ENCODE data around the gene TRIM63. TPM values are rescaled to one million over a fixed set of nuclear protein-coding genes. Genes with fewer than 3 reads are reported as not detected.

TRIM63 gene
- total and polyA plus RNA-seq, 9 of the 15 experiments (the other 6 are each of a cell fraction or from before 2014, with no cell fraction given): 0.08 to 0.57 (median 0.36) TPM

- TF ChIP-seq UBTF (IDR thresholded peaks at IDR 0.05; ENCODE audit: borderline replicate concordance in 1 of 2, low read depth in 2 of 2, low read length in 2 of 2): no peak
- no peak for TF ChIP-seq WHSC1 (IDR thresholded peaks at IDR 0.05; ENCODE audit: low read length)
Observed at GRCh38 chr1:26009796-26010447, 57.5 kb downstream of the TRIM63 start (continued).

- POLR2A ChIA-PET: no interaction called here
- no peak for ATAC-seq
- no peak for TF ChIP-seq GTF2F1 (IDR thresholded peaks at IDR 0.05; ENCODE audit: low read depth, low read length)
- TF ChIP-seq PTTG1 (tag; IDR thresholded peaks at IDR 0.05; ENCODE audit: low read depth): no peak
- TF ChIP-seq ZNF589 (CRISPR knock-in tag; IDR thresholded peaks at IDR 0.05; ENCODE audit: low read depth): no peak
- no peak for TF ChIP-seq ZFP36 (IDR thresholded peaks at IDR 0.05; ENCODE audit: low read depth, low read length, partially characterized antibody)
- no peak for TF ChIP-seq DPF2 (IDR thresholded peaks at IDR 0.05)
- no peak for TF ChIP-seq GABPA (tag; conservative IDR thresholded peaks at IDR 0.05; ENCODE audit: low read depth)
- TF ChIP-seq ZNF146 (CRISPR knock-in tag; IDR thresholded peaks at IDR 0.05; ENCODE audit: unreplicated experiment): no peak
- TF ChIP-seq ZMIZ1 (IDR thresholded peaks at IDR 0.05; ENCODE audit: low read depth in 2 of 2, low read length in 2 of 2): no peak
- TF ChIP-seq E2F6 (IDR thresholded peaks at IDR 0.05; ENCODE audit: borderline replicate concordance in 1 of 2, extremely low read depth in 1 of 2, insufficient read depth in 1 of 2, insufficient read length in 1 of 2, low read depth in 1 of 2, low read length in 1 of 2, poor library complexity in 1 of 2, severe bottlenecking in 1 of 2): peak; percentile 57 to 60
Observed at GRCh38 chr1:26006710-26007109, 60.7 kb downstream of the TRIM63 start.

More at GRCh38 chr1:26006710-26007109, 60.7 kb downstream of the TRIM63 start:
- Histone ChIP-seq H3K9ac (ENCODE audit: insufficient read depth in 1 of 2, low read depth in 2 of 2, low read length in 2 of 2) (peak overlapping the region in 1 of 2 experiments; percentile 77; a peak in 2 of 4 replicates), H4K20me1 (replicated peaks; ENCODE audit: control insufficient read depth, insufficient read depth, low read length) (no peaks in the 10 kb centered on the region), H3K36me3 (ENCODE audit: control insufficient read depth, insufficient read depth, low read length) (no peaks in the 10 kb centered on the region), H3K4me2 (ENCODE audit: insufficient read depth, low read length) (no peak overlapping the region), H2AFZ (ENCODE audit: low read depth, low read length) (peak overlapping the region; percentile 71), H3K27me3 (ENCODE audit: control insufficient read depth in 2 of 2, insufficient read depth in 2 of 2, low read length in 2 of 2) (no peaks in the 10 kb centered on the region), H3K27ac (ENCODE audit: extremely low read depth, low read depth, low read length) (no peak overlapping the region), H3K4me1 (replicated peaks in 1 of 2; ENCODE audit: control insufficient read depth in 2 of 2, insufficient read depth in 2 of 2, low read length in 2 of 2) (peaks cover 22 to 26% of the 10 kb centered on the region in 2 experiments), H3K79me2 (ENCODE audit: control insufficient read depth, insufficient read depth, low read length) (no peaks in the 10 kb centered on the region), H3K9me3 (replicated peaks; ENCODE audit: control insufficient read depth, insufficient read depth, low read depth, low read length) (no peaks in the 10 kb centered on the region), H3K9me1 (ENCODE audit: control insufficient read depth, insufficient read depth, low read length) (no peaks in the 10 kb centered on the region), H3K4me3 (no peak overlapping the region)
- 84% methylated on average over 16 of the region's 16 CpGs for WGBS (ENCODE audit: insufficient coverage, low coverage, missing lambda C conversion rate)
- DNase-seq (ENCODE audit: extremely low read depth in 1 of 4, low spot score in 3 of 4) (no peak), FAIRE-seq (peak; percentile 35)
- intact Hi-C loops (cut with micrococcal nuclease) (no loop called here), in situ Hi-C loops (cut with MboI) (loop anchor here (10.0 kb wide), 1 partner anchor 392 kb away; the partner anchor contains the start of gene MAN1C1)
- CTCF ChIA-PET (ENCODE audit: low intra/inter-chr PET ratio): no interaction called here
- no TSS peak for BruUV-seq (replicated peaks)
